Neuronal stem cell (in vitro differentiated cells): ENCODE data around the gene TUBB1.
A peak's percentile ranks its signal among the peaks of the same experiment; 100 is the strongest.
"Not testable (repeated sequence)": the region's sequence is repeated elsewhere in the genome, so short reads cannot be mapped to it uniquely, and the experiment has no call there.

Experiments used
- DNase-seq: peaks from one replicate; pipeline ENCODE4 v3.0.0-alpha.2; 2013; ENCODE audit warnings: low spot score
- H2AFZ ChIP-seq: one replicate; pipeline ENCODE4 v1.6.1; 2013; ENCODE audit warnings: mild to moderate bottlenecking, low read length, inconsistent platforms
- H2AK5ac ChIP-seq: 2 replicates; pipeline ENCODE4 v1.6.1; 2013; ENCODE audit warnings: low read depth, mild to moderate bottlenecking, inconsistent platforms, low read length, moderate library complexity, mixed read lengths
- H2BK120ac ChIP-seq: 2 replicates; pipeline ENCODE4 v1.6.1; 2013; ENCODE audit warnings: low read depth, mild to moderate bottlenecking, inconsistent platforms, low read length, moderate library complexity, mixed read lengths
- H2BK12ac ChIP-seq: one replicate; pipeline ENCODE4 v1.6.1; 2013; ENCODE audit warnings: low read length, inconsistent platforms
- H2BK15ac ChIP-seq: 2 replicates; pipeline ENCODE4 v1.6.1; 2013; ENCODE audit warnings: mild to moderate bottlenecking, low read length, inconsistent platforms, mixed read lengths
- H2BK5ac ChIP-seq: one replicate; pipeline ENCODE4 v1.6.1; 2013; ENCODE audit warnings: inconsistent platforms, mild to moderate bottlenecking, low read length, moderate library complexity
- H3K14ac ChIP-seq: one replicate; pipeline ENCODE4 v1.6.1; 2013; ENCODE audit warnings: low read length, inconsistent platforms
- H3K18ac ChIP-seq: 2 replicates; pipeline ENCODE4 v1.6.1; 2013; ENCODE audit warnings: low read length, inconsistent platforms
- H3K23ac ChIP-seq: 2 replicates; pipeline ENCODE4 v1.6.1; 2013; ENCODE audit warnings: low read depth, mild to moderate bottlenecking, mixed read lengths, low read length, inconsistent platforms; ENCODE audit not compliant: poor library complexity
- H3K27ac ChIP-seq: replicated peaks from 3 replicates; pipeline ENCODE4 v1.5.1; 2013; ENCODE audit warnings: low read length, inconsistent platforms
- H3K27me3 ChIP-seq, 3 experiments: 2 replicates each; pipeline ENCODE4 v1.6.1; 2013; ENCODE audit warnings: low read length in 3 of 3, mild to moderate bottlenecking in 2 of 3, inconsistent platforms in 1 of 3, low read depth in 1 of 3, mixed read lengths in 1 of 3, moderate library complexity in 1 of 3; ENCODE audit not compliant: control insufficient read depth in 3 of 3, insufficient read depth in 3 of 3
- H3K36me3 ChIP-seq, 2 donors: replicated peaks in 1 of 2; 2 replicates each; pipeline ENCODE4 v1.6.1; 2013; ENCODE audit warnings: low read length in 2 of 2; ENCODE audit not compliant: control insufficient read depth in 2 of 2, insufficient read depth in 2 of 2
- H3K4ac ChIP-seq: 2 replicates; pipeline ENCODE4 v1.6.1; 2013; ENCODE audit warnings: inconsistent platforms, mild to moderate bottlenecking, low read length, moderate library complexity
- H3K4me1 ChIP-seq, 2 donors: 1 replicate in 1 of 2; 2 replicates in 1 of 2; pipeline ENCODE4 v1.6.1; 2013; ENCODE audit warnings: low read length in 2 of 2, low read depth in 1 of 2; ENCODE audit not compliant: control insufficient read depth in 2 of 2, insufficient read depth in 1 of 2
- H3K4me2 ChIP-seq: one replicate; pipeline ENCODE4 v1.6.1; 2013; ENCODE audit warnings: mild to moderate bottlenecking, low read length, inconsistent platforms; ENCODE audit not compliant: insufficient read depth, poor library complexity, severe bottlenecking
- H3K4me3 ChIP-seq, 2 donors: 2 replicates each; pipeline ENCODE4 v1.5.1; 2013; ENCODE audit warnings: low read length in 2 of 2, mild to moderate bottlenecking in 2 of 2, inconsistent platforms in 1 of 2, moderate library complexity in 1 of 2
- H3K79me1 ChIP-seq: one replicate; pipeline ENCODE4 v1.6.1; 2013; ENCODE audit warnings: low read depth, mild to moderate bottlenecking, inconsistent platforms, low read length, moderate library complexity
- H3K9ac ChIP-seq: one replicate; pipeline ENCODE4 v1.6.1; 2013; ENCODE audit warnings: mild to moderate bottlenecking, low read depth, low read length, inconsistent platforms; ENCODE audit not compliant: poor library complexity
- H3K9me3 ChIP-seq, 2 donors: replicated peaks in 1 of 2; 2 replicates each; pipeline versions ENCODE3 to v1.6.1; 2013; ENCODE audit warnings: low read length in 2 of 2, mild to moderate bottlenecking in 2 of 2, inconsistent platforms in 1 of 2, low read depth in 1 of 2, mixed read lengths in 1 of 2, moderate library complexity in 1 of 2; ENCODE audit not compliant: control insufficient read depth in 2 of 2, insufficient read depth in 1 of 2
- H4K8ac ChIP-seq: one replicate; pipeline ENCODE4 v1.6.1; 2013; ENCODE audit warnings: low read depth, mild to moderate bottlenecking, inconsistent platforms, low read length, moderate library complexity
- H4K91ac ChIP-seq: one replicate; pipeline ENCODE4 v1.6.1; 2013; ENCODE audit warnings: low read length, low read depth, mild to moderate bottlenecking, inconsistent platforms; ENCODE audit not compliant: poor library complexity
- WGBS, 2 donors: extraction: QIAGEN DNeasy Blood & Tissue Kit; methylation state at CpG; one replicate each; pipeline ENCODE4 v1.1.7; 2013; ENCODE audit warnings: missing lambda C conversion rate in 2 of 2, mixed read lengths in 1 of 2; ENCODE audit not compliant: insufficient read length in 2 of 2, insufficient replicate concordance in 1 of 2; ENCODE audit errors: extremely low coverage in 2 of 2; 5-methylcytosine and 5-hydroxymethylcytosine counted together

Gene TUBB1

GRCh38 chr20:59008715-59009336, 10.4 kb upstream of the TUBB1 start:
- Histone ChIP-seq H3K9me3 (no peaks in the 10 kb centered on the region), H3K18ac (no peak overlapping the region), H2BK5ac (no peak overlapping the region), H2BK15ac (no peak overlapping the region), H2BK120ac (no peak overlapping the region), H3K4me3 (no peak overlapping the region), H3K4me1 (peaks cover 12% of the 10 kb centered on the region in 2 donors), H3K14ac (no peak overlapping the region), H2AK5ac (peak overlapping the region; percentile 64), H4K8ac (no peak overlapping the region), H3K4ac (no peak overlapping the region), H3K36me3 (no peaks in the 10 kb centered on the region), H3K4me2 (no peak overlapping the region), H3K79me1 (peaks cover 5% of the 10 kb centered on the region), H3K27me3 (no peaks in the 10 kb centered on the region), H2BK12ac (no peak overlapping the region), H4K91ac (no peak overlapping the region), H3K9ac (no peak overlapping the region), H3K27ac (no peak overlapping the region), H3K23ac (no peak overlapping the region), H2AFZ (peak overlapping the region; percentile 15)
- no peak for DNase-seq
- no CpG with 5 or more reads among the region's 8 CpGs for WGBS, 2 donors

GRCh38 chr20:59010321-59010994, 8.8 kb upstream of the TUBB1 start:
- H3K4me2 ChIP-seq: no peak overlapping the region

GRCh38 chr20:59010995-59011873, 8.0 kb upstream of the TUBB1 start:
- no peak overlapping the region for H2BK12ac ChIP-seq
- no CpG with 5 or more reads among the region's 17 CpGs for WGBS, 2 donors
- H3K36me3 ChIP-seq: no peaks in the 10 kb centered on the region
- peaks cover 10 to 12% of the 10 kb centered on the region in 2 donors for H3K4me1 ChIP-seq
- no peak overlapping the region for H3K27ac ChIP-seq
- H3K18ac ChIP-seq: peak overlapping the region; percentile 0
- H3K4ac ChIP-seq: no peak overlapping the region
- H3K27me3 ChIP-seq: no peaks in the 10 kb centered on the region
- H3K4me2 ChIP-seq: no peak overlapping the region
- no peak overlapping the region for H2BK120ac ChIP-seq
- no peak overlapping the region for H2BK15ac ChIP-seq
- no peak overlapping the region for H3K9ac ChIP-seq
- DNase-seq: no peak
- H2AK5ac ChIP-seq: no peak overlapping the region
- H2AFZ ChIP-seq: peak overlapping the region; percentile 82
- no peaks in the 10 kb centered on the region for H3K9me3 ChIP-seq
- H3K23ac ChIP-seq: no peak overlapping the region
- no peak overlapping the region for H3K14ac ChIP-seq
- no peak overlapping the region for H2BK5ac ChIP-seq
- peaks cover 3% of the 10 kb centered on the region for H3K79me1 ChIP-seq
- no peak overlapping the region for H3K4me3 ChIP-seq
- no peak overlapping the region for H4K91ac ChIP-seq
- no peak overlapping the region for H4K8ac ChIP-seq

More at GRCh38 chr20:59010321-59010994, 8.8 kb upstream of the TUBB1 start:
- DNase-seq: no peak
- Histone ChIP-seq H4K91ac (no peak overlapping the region), H3K27me3 (no peaks in the 10 kb centered on the region), H3K79me1 (peaks cover 5% of the 10 kb centered on the region), H2AFZ (peak overlapping the region; percentile 82), H2BK12ac (no peak overlapping the region), H2BK5ac (no peak overlapping the region), H2BK15ac (no peak overlapping the region), H3K4me1 (peaks cover 12% of the 10 kb centered on the region in 2 donors), H3K23ac (no peak overlapping the region), H3K14ac (no peak overlapping the region), H3K18ac (no peak overlapping the region), H3K4me3 (no peak overlapping the region), H3K9me3 (no peaks in the 10 kb centered on the region), H4K8ac (no peak overlapping the region), H3K36me3 (no peaks in the 10 kb centered on the region), H2BK120ac (no peak overlapping the region), H3K9ac (no peak overlapping the region), H3K27ac (no peak overlapping the region), H2AK5ac (no peak overlapping the region), H3K4ac (no peak overlapping the region)
- no CpG with 5 or more reads among the region's 8 CpGs for WGBS, 2 donors

- H3K23ac ChIP-seq, H3K27me3 ChIP-seq, H3K9ac ChIP-seq, H3K4me2 ChIP-seq, H2BK15ac ChIP-seq, H3K27ac ChIP-seq, H3K14ac ChIP-seq, H3K4ac ChIP-seq, H3K18ac ChIP-seq, H2BK120ac ChIP-seq, H4K8ac ChIP-seq, H2BK12ac ChIP-seq, H3K9me3 ChIP-seq, H3K36me3 ChIP-seq, H4K91ac ChIP-seq, H3K4me3 ChIP-seq, DNase-seq, H2AK5ac ChIP-seq, H2AFZ ChIP-seq, H3K79me1 ChIP-seq, H2BK5ac ChIP-seq: not testable (repeated sequence)
- peaks cover 7 to 12% of the 10 kb centered on the region in 2 donors for H3K4me1 ChIP-seq
- WGBS, 2 donors: no CpG with 5 or more reads among the region's 3 CpGs
Observed at GRCh38 chr20:59011874-59012157, 7.4 kb upstream of the TUBB1 start.
